ENCODE data around the gene DNAH11. TPM values are rescaled to one million over a fixed set of nuclear protein-coding genes. Genes with fewer than 3 reads are reported as not detected.
"Not testable (repeated sequence)": the region's sequence is repeated elsewhere in the genome, so short reads cannot be mapped to it uniquely, and the experiment has no call there.

The DNAH11 gene
- total and polyA plus RNA-seq, 2 donors = 3.9 to 4.9 TPM

DNA sequence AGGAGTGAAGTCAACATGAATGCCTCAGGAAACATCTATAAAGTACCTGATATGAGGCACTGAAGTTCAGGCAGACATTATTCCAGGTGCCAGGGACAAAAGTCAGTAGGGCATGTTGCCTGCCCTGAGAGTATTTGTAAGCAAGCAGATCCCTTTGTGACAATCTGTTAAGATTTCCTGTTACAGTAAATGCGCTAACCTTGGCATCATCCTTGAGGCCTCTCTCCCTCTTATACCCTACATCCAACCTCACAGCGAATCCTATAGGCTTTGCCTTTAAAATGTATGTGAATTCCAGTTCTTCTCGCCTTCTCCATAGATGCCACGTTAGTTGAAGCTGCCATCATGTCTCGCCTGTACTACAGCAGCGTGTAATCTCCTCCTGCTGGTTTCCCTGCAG, 165.3 kb downstream of the DNAH11 start:
- no peaks in the 10 kb centered on the region for H3K4me1 ChIP-seq (ENCODE audit: control insufficient read depth in 2 of 2, insufficient read depth in 2 of 2, low read length in 2 of 2)
- H3K9me3 ChIP-seq (ENCODE audit: control insufficient read depth in 2 of 2, insufficient read depth in 1 of 2, low read length in 1 of 2) = no peaks in the 10 kb centered on the region
- WGBS = 97% methylated on average over 6 of the region's 6 CpGs
- H3K4me3 ChIP-seq (ENCODE audit: low read length in 2 of 2) = no peak overlapping the region
- H3K36me3 ChIP-seq (ENCODE audit: control insufficient read depth in 2 of 2, insufficient read depth in 2 of 2, low read length in 1 of 2) = no peaks in the 10 kb centered on the region
- H3K27me3 ChIP-seq (ENCODE audit: control insufficient read depth in 2 of 2, insufficient read depth in 1 of 2, low read length in 1 of 2) = no peaks in the 10 kb centered on the region
- H3K27ac ChIP-seq (ENCODE audit: low read depth in 1 of 2, low read length in 1 of 2) = no peak overlapping the region
- DNase-seq (ENCODE audit: low read depth in 6 of 9, low spot score in 9 of 9) = no peak

DNA sequence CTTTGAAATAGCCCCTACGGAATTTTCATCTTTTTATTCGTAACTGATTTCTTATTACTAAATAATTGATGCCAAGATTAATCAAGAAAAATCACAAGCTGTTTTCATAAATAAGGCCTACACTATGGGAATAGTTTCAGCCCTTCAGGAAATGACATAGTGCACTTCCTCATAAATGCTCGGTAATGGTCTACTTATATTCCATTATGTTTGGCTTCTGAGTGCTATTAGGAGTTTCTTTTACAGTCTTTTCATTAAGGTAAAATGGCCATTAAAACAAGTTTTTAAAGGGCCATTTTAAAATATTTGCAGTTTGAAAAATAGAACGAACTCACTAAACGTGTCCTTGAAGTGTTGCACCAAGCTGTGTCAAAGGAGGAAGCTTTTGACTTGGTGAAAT, 174.5 kb downstream of the DNAH11 start:
- DNase-seq (ENCODE audit: low read depth in 6 of 9, low spot score in 9 of 9) = no peak
- no peaks in the 10 kb centered on the region for H3K36me3 ChIP-seq (ENCODE audit: control insufficient read depth in 2 of 2, insufficient read depth in 2 of 2, low read length in 1 of 2)
- 89% methylated on average over 5 of the region's 5 CpGs for WGBS

DNA sequence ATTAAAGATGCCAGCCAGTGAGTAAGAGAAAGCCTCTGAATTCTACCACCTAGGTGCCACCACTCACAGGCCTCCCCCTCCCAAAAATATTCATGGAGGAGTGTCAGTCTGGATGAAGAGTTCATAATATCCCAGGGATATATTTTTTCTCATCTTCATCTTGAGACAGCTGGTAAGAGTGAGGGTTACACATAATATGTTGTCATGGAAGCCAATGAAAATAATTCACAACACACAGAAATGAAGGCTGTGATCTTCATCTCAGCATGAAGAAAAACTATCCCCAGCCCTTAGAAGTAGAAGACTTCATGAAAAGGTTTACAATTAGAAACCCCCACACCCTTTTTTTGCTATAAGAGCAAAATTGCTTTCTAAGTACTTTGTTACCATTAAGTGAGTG, 175.6 kb downstream of the DNAH11 start:
- H3K27ac ChIP-seq (ENCODE audit: low read depth in 1 of 2, low read length in 1 of 2) = no peak overlapping the region
- H3K36me3 ChIP-seq (ENCODE audit: control insufficient read depth in 2 of 2, insufficient read depth in 2 of 2, low read length in 1 of 2) = no peaks in the 10 kb centered on the region
- no peak for DNase-seq (ENCODE audit: low read depth in 6 of 9, low spot score in 9 of 9)

More for the DNA sequence above, 174.5 kb downstream of the DNAH11 start:
- H3K27me3 ChIP-seq (ENCODE audit: control insufficient read depth in 2 of 2, insufficient read depth in 1 of 2, low read length in 1 of 2) = no peaks in the 10 kb centered on the region
- H3K9me3 ChIP-seq (ENCODE audit: control insufficient read depth in 2 of 2, insufficient read depth in 1 of 2, low read length in 1 of 2) = no peaks in the 10 kb centered on the region
- no peak overlapping the region for H3K4me3 ChIP-seq (ENCODE audit: low read length in 2 of 2)
- H3K4me1 ChIP-seq (ENCODE audit: control insufficient read depth in 2 of 2, insufficient read depth in 2 of 2, low read length in 2 of 2) = no peaks in the 10 kb centered on the region
- no peak overlapping the region for H3K27ac ChIP-seq (ENCODE audit: low read depth in 1 of 2, low read length in 1 of 2)

DNA sequence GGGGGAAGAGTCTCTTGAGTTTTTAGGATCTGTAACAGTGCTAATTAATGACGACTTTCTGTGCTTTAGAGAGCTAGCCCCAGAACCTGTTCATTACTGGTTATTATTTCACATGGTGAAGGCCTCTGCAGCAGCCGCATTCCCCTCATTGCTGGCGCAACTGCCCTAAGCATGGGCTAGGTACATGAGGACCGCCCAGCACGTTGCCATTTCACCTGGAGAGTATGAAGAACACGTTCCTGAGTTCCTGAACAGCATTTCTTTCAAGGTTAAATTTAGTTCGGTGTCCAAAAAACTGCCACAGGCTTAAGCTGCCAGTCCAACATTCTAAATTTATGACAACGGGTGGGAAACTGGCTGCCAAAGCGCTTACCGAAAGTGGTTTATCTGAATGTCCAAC, 177.0 kb downstream of the DNAH11 start:
- H3K27me3 ChIP-seq (ENCODE audit: control insufficient read depth in 2 of 2, insufficient read depth in 1 of 2, low read length in 1 of 2) = no peaks in the 10 kb centered on the region
- no peak for DNase-seq (ENCODE audit: low read depth in 6 of 9, low spot score in 9 of 9)
- WGBS = 95% methylated on average over 10 of the region's 10 CpGs
- H3K27ac ChIP-seq (ENCODE audit: low read depth in 1 of 2, low read length in 1 of 2) = no peak overlapping the region
- no peaks in the 10 kb centered on the region for H3K4me1 ChIP-seq (ENCODE audit: control insufficient read depth in 2 of 2, insufficient read depth in 2 of 2, low read length in 2 of 2)
- no peak overlapping the region for H3K4me3 ChIP-seq (ENCODE audit: low read length in 2 of 2)
- H3K36me3 ChIP-seq (ENCODE audit: control insufficient read depth in 2 of 2, insufficient read depth in 2 of 2, low read length in 1 of 2) = no peaks in the 10 kb centered on the region
- no peaks in the 10 kb centered on the region for H3K9me3 ChIP-seq (ENCODE audit: control insufficient read depth in 2 of 2, insufficient read depth in 1 of 2, low read length in 1 of 2)

More for the DNA sequence above, 175.6 kb downstream of the DNAH11 start:
- no peaks in the 10 kb centered on the region for H3K9me3 ChIP-seq (ENCODE audit: control insufficient read depth in 2 of 2, insufficient read depth in 1 of 2, low read length in 1 of 2)
- H3K27me3 ChIP-seq (ENCODE audit: control insufficient read depth in 2 of 2, insufficient read depth in 1 of 2, low read length in 1 of 2) = no peaks in the 10 kb centered on the region
- H3K4me3 ChIP-seq (ENCODE audit: low read length in 2 of 2) = no peak overlapping the region
- H3K4me1 ChIP-seq (ENCODE audit: control insufficient read depth in 2 of 2, insufficient read depth in 2 of 2, low read length in 2 of 2) = no peaks in the 10 kb centered on the region

DNA sequence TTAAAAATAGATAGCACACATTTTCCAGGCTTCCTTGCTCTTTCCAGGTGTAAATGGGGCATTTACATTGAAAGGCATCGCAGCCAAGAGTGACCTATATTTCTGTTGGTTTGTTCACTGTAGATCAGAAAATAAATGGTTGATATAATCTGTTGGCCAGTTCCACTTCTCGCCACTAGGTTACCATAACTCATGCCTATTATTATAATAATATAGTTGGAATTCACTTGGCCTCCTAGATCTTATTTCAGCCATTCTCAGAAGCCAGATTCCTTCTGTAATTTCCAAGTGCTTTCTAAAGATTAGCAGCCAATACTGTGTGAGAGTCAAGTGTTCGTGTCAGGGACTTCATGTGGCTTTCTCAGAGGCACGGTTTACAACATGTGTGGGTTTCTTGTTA, 179.5 kb downstream of the DNAH11 start:
- WGBS = 97% methylated on average over 4 of the region's 4 CpGs
- no peaks in the 10 kb centered on the region for H3K9me3 ChIP-seq (ENCODE audit: control insufficient read depth in 2 of 2, insufficient read depth in 1 of 2, low read length in 1 of 2)
- no peak overlapping the region for H3K4me3 ChIP-seq (ENCODE audit: low read length in 2 of 2)
- H3K36me3 ChIP-seq (ENCODE audit: control insufficient read depth in 2 of 2, insufficient read depth in 2 of 2, low read length in 1 of 2) = no peaks in the 10 kb centered on the region
- H3K4me1 ChIP-seq (ENCODE audit: control insufficient read depth in 2 of 2, insufficient read depth in 2 of 2, low read length in 2 of 2) = no peaks in the 10 kb centered on the region
- H3K27ac ChIP-seq (ENCODE audit: low read depth in 1 of 2, low read length in 1 of 2) = no peak overlapping the region
- H3K27me3 ChIP-seq (ENCODE audit: control insufficient read depth in 2 of 2, insufficient read depth in 1 of 2, low read length in 1 of 2) = no peaks in the 10 kb centered on the region
- no peak for DNase-seq (ENCODE audit: low read depth in 6 of 9, low spot score in 9 of 9)

DNA sequence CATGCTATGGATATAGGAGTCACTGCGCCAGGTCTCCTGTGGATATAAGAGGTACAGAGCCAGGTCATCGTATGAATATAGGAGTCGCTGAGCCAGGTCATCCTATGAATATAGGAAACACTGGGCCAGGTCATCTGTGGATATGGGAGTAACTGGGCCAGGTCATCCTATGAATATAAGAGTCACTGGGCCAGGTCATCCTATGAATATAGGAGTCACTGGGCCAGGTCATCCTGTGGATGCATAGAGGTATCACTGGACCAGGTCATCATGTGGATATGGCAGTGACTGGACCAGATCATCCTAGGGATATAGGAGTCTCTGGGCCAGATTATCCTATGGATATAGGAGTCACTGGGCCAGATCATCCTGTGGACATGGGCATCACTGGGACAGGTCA, 181.7 kb downstream of the DNAH11 start:
- Histone ChIP-seq H3K9me3 (ENCODE audit: control insufficient read depth in 2 of 2, insufficient read depth in 1 of 2, low read length in 1 of 2) (no peaks in the 10 kb centered on the region), H3K4me1 (ENCODE audit: control insufficient read depth in 2 of 2, insufficient read depth in 2 of 2, low read length in 2 of 2) (no peaks in the 10 kb centered on the region), H3K27ac (ENCODE audit: low read depth in 1 of 2, low read length in 1 of 2) (no peak overlapping the region), H3K27me3 (ENCODE audit: control insufficient read depth in 2 of 2, insufficient read depth in 1 of 2, low read length in 1 of 2) (no peaks in the 10 kb centered on the region), H3K36me3 (ENCODE audit: control insufficient read depth in 2 of 2, insufficient read depth in 2 of 2, low read length in 1 of 2) (no peaks in the 10 kb centered on the region), H3K4me3 (ENCODE audit: low read length in 2 of 2) (no peak overlapping the region)
- 89% methylated on average over 3 of the region's 3 CpGs for WGBS
- DNase-seq (ENCODE audit: low read depth in 6 of 9, low spot score in 9 of 9) = no peak

DNA sequence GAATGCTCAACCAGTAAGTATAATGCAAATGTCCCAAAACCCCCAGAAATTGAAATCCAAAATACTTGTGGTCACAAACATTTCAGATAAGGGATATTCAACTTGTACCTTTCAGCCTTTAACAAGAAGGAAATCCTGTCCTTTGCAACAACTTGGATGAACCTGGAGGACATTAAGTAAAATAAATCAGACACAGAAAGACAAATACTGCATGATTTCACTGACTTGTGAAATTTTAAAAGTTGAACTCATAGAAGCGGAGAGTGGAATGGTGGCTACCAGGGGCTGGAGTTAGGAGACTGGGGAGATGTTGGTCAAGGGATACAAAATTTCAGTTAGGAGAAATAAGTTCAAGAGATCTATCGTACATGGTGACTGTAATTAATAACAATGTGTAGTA, 187.6 kb downstream of the DNAH11 start:
- no peaks in the 10 kb centered on the region for H3K9me3 ChIP-seq (ENCODE audit: control insufficient read depth in 2 of 2, insufficient read depth in 1 of 2, low read length in 1 of 2)
- H3K36me3 ChIP-seq (ENCODE audit: control insufficient read depth in 2 of 2, insufficient read depth in 2 of 2, low read length in 1 of 2) = no peaks in the 10 kb centered on the region
- no peak overlapping the region for H3K27ac ChIP-seq (ENCODE audit: low read depth in 1 of 2, low read length in 1 of 2)
- DNase-seq (ENCODE audit: low read depth in 6 of 9, low spot score in 9 of 9) = no peak
- 98% methylated on average over 2 of the region's 2 CpGs for WGBS
- no peak overlapping the region for H3K4me3 ChIP-seq (ENCODE audit: low read length in 2 of 2)
- H3K27me3 ChIP-seq (ENCODE audit: control insufficient read depth in 2 of 2, insufficient read depth in 1 of 2, low read length in 1 of 2) = no peaks in the 10 kb centered on the region
- no peaks in the 10 kb centered on the region for H3K4me1 ChIP-seq (ENCODE audit: control insufficient read depth in 2 of 2, insufficient read depth in 2 of 2, low read length in 2 of 2)

DNA sequence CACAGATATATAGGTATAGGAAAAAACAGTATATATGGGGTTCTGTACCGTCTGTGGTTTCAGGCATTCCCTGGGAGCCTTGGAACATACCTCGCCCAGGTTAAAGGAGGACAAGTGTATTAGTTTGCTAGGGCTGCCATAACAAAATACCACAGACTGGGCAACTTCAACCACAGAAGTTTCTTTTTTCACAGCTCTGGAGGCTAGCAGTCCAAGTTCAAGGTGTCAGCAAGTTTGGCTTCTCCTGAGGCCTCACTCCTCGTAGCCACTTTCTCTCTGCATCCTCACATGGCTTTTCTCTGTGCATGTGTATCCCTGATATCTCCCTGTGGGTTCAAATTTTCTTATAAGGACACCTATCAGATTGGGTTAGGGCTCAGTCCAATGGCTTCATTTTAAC, 189.1 kb downstream of the DNAH11 start:
- WGBS = 92% methylated on average over 3 of the region's 3 CpGs
- Histone ChIP-seq H3K4me3 (ENCODE audit: low read length in 2 of 2) (no peak overlapping the region), H3K27ac (ENCODE audit: low read depth in 1 of 2, low read length in 1 of 2) (no peak overlapping the region), H3K27me3 (ENCODE audit: control insufficient read depth in 2 of 2, insufficient read depth in 1 of 2, low read length in 1 of 2) (no peaks in the 10 kb centered on the region), H3K36me3 (ENCODE audit: control insufficient read depth in 2 of 2, insufficient read depth in 2 of 2, low read length in 1 of 2) (no peaks in the 10 kb centered on the region), H3K4me1 (ENCODE audit: control insufficient read depth in 2 of 2, insufficient read depth in 2 of 2, low read length in 2 of 2) (no peaks in the 10 kb centered on the region), H3K9me3 (ENCODE audit: control insufficient read depth in 2 of 2, insufficient read depth in 1 of 2, low read length in 1 of 2) (no peaks in the 10 kb centered on the region)
- no peak for DNase-seq (ENCODE audit: low read depth in 6 of 9, low spot score in 9 of 9)

DNA sequence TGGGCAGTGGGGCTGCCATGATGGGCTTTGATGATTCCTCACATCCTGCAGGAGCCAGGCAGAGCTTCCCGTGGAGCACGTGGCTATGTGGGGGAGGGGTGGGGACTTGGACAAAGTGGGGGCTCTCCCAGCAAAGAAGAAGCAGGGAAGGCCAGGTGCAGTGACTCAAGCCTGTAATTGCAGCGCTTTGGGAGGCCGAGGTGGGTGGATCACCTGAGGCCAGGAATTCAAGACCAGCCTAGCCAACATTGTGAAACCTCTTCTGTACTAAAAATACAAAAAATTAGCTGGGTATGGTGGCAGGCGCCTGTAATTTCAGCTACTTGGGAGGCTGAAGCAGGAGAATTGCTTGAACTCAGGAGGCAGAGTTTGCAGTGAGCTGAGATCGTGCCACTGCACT, 190.1 kb downstream of the DNAH11 start:
- not testable (repeated sequence) for H3K4me3 ChIP-seq (ENCODE audit: low read length in 2 of 2); H3K4me1 ChIP-seq (ENCODE audit: control insufficient read depth in 2 of 2, insufficient read depth in 2 of 2, low read length in 2 of 2); H3K27me3 ChIP-seq (ENCODE audit: control insufficient read depth in 2 of 2, insufficient read depth in 1 of 2, low read length in 1 of 2); H3K27ac ChIP-seq (ENCODE audit: low read depth in 1 of 2, low read length in 1 of 2); H3K36me3 ChIP-seq (ENCODE audit: control insufficient read depth in 2 of 2, insufficient read depth in 2 of 2, low read length in 1 of 2); DNase-seq (ENCODE audit: low read depth in 6 of 9, low spot score in 9 of 9); H3K9me3 ChIP-seq (ENCODE audit: control insufficient read depth in 2 of 2, insufficient read depth in 1 of 2, low read length in 1 of 2)
- 86% methylated on average over 6 of the region's 6 CpGs for WGBS

DNA sequence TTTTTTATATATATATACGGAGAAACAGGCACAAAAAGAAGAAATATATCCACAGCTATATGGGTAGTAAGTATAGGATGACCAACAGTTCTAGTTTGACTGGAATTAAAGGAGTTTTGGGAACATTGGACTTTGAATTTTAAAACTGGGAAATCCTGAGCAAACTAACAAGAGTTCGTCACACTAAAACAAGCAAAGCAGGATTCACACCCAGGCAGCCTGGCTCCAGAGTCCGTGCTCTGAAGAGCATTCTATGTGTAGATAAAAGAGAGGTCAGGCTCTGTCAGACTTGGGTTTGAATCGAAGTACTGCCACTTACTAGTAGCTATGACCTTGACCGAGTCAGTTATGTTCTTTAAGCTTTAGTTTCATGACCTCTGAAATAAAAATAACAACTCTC, 191.0 kb downstream of the DNAH11 start:
- Histone ChIP-seq H3K9me3 (ENCODE audit: control insufficient read depth in 2 of 2, insufficient read depth in 1 of 2, low read length in 1 of 2) (no peaks in the 10 kb centered on the region), H3K27me3 (ENCODE audit: control insufficient read depth in 2 of 2, insufficient read depth in 1 of 2, low read length in 1 of 2) (no peaks in the 10 kb centered on the region), H3K4me1 (ENCODE audit: control insufficient read depth in 2 of 2, insufficient read depth in 2 of 2, low read length in 2 of 2) (no peaks in the 10 kb centered on the region), H3K4me3 (ENCODE audit: low read length in 2 of 2) (no peak overlapping the region), H3K36me3 (ENCODE audit: control insufficient read depth in 2 of 2, insufficient read depth in 2 of 2, low read length in 1 of 2) (no peaks in the 10 kb centered on the region), H3K27ac (ENCODE audit: low read depth in 1 of 2, low read length in 1 of 2) (no peak overlapping the region)
- WGBS = 92% methylated on average over 5 of the region's 5 CpGs
- DNase-seq (ENCODE audit: low read depth in 6 of 9, low spot score in 9 of 9) = no peak
